ENCODE measurements around the gene CFAP300.

The CFAP300 gene

DNA sequence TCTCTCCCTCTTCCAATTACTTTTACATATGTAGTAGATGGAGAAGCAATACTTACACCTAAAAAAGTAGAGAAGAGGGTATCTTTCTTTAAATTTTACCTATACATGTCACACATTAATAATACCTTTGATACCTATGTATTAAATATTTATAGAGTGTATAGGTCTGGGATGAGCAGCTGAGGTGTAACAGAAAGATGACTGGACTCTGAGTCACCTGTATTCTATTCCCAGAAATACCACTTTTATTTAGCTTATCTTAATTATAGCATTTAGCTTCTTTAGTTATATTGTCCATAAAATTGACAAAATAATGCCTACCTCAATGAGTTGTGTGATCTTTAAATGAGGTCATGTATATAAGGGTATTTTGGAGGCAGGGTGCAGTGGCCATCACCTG, 32.4 kb downstream of the CFAP300 start:
- DNase-seq: no peak

DNA sequence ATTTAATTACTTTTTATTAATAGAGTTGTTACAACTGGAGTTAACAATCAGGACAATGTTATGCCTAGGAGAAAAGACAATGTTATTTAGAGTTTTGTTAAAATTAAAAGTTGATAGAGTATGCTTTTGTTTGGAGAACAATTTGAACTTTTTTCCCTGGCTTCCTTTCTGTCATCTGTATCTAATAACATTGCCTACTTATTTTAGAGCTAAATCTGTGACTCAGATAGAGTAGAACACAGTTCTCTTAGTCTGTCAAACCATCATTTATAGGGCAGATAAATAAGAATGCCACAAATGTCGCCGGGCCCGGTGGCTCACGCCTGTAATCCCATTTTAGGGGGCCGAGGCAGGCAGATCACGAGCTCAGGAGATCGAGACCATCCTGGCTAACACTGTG, 34.1 kb downstream of the CFAP300 start:
- DNase-seq: no peak

- DNase-seq: no peak
Observed at GRCh38 chr11:102085864-102086551, 38.8 kb downstream of the CFAP300 start.

- no peak for DNase-seq
Observed at GRCh38 chr11:102097186-102097585, 49.9 kb downstream of the CFAP300 start.

DNA sequence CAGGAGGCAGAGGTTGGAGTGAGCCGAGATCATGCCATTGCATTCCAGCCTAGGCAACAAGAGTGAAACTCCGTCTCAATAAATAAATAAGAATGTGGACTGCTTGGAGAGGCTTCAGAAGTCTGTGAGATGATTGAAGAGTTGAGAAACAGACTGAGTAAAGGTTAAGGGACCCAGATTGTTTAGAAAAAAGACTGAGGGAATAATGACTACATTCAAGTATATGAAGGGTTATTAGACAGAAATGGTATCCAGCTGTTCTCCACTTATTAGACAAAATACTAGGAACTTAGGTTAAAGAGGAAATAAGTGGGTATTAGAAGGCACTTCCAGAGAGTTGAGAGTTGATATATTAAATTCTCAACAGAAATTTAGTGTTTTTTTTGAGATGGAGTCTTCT, 52.5 kb downstream of the CFAP300 start:
- no peak for DNase-seq

DNA sequence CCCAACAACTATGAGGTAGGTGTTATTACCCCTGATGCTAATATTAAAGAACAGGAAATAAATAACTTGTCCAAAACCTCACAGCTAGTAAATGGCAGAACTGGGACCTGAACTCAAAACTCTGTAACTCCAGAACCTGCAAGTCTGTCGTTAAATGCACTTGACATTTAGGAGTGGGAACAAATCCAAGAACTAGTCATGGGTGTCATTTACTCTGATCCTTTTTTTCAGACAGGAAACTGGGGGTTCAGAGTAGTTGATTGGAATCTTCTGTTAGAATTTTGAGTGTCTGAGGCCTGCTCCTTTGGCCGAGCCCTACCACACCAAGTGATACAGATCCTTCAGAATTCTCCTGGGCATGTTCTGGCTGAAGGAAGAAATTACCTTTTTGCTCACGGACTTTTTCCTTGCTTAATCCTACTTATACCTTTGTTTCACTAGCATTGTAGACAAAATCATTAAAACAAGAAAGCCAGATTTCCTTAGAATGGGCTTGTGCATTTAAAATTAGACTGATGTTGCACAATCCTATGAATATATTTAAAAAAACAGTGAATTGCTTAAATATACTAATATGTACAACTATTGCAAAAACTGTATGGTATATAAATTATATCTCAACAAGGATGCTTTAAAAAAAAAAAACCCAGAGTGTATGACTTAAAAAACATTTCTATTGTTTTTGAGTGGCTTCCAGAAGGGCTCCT, 61.6 kb downstream of the CFAP300 start:
- DNase-seq: no peak

DNA sequence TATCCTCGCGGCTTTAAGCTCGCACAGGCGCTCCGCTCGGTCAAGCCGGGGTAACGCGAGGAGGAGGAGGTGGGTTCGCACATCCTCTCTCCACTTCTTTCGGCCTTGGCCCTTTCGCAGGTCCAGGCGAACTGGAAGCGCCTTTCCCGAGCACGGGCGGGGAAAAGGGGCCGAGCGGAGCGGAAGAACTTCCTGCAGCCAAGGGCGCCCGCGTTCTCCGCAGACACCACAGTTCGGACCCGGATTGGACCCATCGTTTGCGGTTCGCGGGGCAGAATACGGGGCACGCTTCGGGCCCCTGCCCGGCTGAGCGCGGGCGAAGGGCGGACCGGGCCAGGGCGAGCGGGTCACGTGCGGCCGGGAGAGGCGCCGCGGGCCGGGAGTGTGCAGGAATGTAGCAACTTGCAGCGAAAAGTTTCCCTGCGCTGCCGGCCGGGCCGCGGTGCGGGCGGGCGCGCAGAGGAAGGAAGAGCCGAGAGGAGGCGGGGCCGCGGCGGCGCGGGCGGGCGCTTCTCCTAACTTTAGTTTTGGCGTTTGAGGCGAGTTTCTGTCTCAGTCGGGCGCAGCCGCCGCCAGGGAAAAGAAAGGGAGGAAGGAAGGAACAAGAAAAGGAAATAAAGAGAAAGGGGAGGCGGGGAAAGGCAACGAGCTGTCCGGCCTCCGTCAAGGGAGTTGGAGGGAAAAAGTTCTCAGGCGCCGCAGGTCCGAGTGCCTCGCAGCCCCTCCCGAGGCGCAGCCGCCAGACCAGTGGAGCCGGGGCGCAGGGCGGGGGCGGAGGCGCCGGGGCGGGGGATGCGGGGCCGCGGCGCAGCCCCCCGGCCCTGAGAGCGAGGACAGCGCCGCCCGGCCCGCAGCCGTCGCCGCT, 62.9 kb downstream of the CFAP300 start, which contains the start of gene YAP1:
Gene YAP1 (plus strand): TSS at position 552 of the 865 bp plus-strand sequence. CDS start 402 bp downstream, outside the sequence.
- DNase-seq: peak in 1 of 2 experiments; percentile 17

DNA sequence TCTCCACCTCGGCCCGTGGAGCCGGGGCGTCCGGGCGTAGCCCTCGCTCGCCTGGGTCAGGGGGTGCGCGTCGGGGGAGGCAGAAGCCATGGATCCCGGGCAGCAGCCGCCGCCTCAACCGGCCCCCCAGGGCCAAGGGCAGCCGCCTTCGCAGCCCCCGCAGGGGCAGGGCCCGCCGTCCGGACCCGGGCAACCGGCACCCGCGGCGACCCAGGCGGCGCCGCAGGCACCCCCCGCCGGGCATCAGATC, 63.4 kb downstream of the CFAP300 start:
- no peak for DNase-seq

DNA sequence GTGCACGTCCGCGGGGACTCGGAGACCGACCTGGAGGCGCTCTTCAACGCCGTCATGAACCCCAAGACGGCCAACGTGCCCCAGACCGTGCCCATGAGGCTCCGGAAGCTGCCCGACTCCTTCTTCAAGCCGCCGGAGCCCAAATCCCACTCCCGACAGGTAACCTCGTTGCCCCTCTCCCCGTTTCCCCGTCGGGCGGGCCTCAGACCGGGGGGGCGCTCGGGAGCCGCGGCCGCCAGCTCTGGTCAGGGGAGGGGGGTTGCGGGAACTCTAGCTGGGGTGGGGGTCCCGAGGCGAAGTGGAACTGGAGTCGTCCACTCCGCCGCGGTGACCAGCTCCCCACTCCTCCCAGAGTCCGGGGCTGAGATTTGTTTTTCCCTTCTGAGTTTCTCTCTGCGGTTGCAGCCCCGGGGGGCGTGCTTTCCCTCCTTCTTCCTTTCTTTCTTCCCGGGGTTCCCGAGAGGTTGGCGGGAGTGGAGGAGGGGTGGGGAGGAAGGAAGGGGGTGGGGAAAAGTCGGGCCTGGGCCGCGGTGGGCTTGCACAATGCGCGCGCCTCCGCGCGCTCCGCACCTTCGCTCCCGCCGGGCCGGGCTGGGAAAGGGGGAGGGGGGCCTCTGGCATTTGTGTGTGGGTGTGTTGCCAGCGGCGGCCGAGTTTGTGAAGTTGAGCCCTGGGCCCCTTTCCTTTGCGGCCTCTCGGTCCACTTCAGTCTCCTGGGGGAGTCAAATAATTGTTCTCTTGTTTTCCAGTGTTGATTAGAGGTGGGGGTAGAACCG, 64.0 kb downstream of the CFAP300 start:
- no peak for DNase-seq

DNA sequence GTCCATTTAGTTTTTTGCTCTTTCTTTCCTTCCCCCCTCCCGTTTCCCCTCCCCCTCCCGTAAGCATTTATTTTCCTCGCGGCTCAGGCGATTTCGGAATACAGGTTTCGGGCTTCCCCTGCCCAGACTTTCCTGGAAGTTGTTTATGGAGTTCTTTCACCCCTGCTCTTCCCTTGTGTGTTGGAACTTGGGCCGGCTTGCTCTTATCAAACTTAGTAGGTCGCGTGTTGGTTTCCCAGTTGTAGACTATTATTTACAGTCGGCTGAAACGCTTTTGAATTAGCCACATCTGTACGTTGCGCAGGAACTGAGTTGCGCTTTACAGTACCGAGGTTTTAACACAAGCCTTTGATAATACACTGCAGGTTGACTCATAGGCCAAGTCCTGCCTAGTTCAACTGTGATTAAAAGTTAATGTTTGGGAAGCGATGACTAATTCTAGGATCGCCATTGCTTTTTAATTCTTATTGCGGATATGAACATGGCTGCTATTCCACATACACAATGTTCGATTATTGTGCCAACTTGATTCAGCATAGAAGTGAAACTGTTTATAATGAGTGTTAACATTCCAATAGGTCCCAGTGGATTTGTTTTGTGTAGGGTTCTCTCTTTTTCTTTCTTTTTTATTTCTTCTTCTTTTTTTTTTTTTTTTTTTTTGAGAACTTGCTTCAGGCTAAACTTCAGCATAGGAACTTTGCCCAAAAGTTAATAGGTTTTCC, 64.7 kb downstream of the CFAP300 start:
- DNase-seq: no peak

DNA sequence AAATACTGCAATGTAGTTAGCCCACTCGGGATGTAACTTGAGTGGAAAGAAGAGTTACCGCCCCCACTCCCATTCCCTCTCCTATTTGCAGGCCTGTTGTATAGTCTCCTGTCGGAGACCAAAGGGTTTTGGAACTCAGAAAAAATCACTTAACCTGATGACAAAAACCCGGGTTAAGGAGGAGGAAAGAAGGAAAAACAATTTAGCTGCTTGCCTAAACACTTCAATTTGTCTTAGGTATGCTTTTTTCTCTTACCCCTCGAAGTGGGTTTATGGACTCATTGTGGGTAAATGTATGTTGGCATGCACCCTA, 65.2 kb downstream of the CFAP300 start:
- DNase-seq: no peak

DNA sequence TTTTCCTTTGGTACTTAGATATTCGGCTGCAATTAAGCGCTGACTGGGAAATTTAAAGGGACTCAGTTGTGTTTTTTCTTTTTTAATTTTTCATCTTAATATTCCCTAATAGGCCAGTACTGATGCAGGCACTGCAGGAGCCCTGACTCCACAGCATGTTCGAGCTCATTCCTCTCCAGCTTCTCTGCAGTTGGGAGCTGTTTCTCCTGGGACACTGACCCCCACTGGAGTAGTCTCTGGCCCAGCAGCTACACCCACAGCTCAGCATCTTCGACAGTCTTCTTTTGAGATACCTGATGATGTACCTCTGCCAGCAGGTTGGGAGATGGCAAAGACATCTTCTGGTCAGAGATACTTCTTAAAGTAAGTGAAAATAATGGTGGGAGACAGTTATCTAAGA, 66.8 kb downstream of the CFAP300 start:
- no peak for DNase-seq

DNA sequence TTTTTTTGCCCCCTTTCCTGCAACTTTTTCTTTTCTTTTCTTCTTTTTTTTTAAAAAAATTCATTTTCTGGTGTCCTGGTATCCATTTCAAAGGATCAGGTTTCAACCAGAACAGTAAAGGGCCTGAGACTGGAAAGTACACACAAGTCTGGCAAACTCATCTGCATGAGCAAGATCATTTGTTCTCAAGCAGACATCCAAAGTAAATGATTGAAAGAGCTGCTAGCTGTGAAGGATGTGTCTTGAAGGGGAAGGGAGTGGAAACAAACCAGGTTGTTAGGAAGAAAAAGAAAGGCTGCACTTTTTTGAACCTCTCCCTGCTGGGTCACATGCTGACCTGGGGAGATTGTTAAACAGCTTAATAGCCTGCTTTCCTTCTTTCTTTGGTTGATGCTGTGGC, 68.3 kb downstream of the CFAP300 start:
- DNase-seq: no peak

GRCh38 chr11:102116453-102117205, 69.4 kb downstream of the CFAP300 start:
- no peak for DNase-seq

DNA sequence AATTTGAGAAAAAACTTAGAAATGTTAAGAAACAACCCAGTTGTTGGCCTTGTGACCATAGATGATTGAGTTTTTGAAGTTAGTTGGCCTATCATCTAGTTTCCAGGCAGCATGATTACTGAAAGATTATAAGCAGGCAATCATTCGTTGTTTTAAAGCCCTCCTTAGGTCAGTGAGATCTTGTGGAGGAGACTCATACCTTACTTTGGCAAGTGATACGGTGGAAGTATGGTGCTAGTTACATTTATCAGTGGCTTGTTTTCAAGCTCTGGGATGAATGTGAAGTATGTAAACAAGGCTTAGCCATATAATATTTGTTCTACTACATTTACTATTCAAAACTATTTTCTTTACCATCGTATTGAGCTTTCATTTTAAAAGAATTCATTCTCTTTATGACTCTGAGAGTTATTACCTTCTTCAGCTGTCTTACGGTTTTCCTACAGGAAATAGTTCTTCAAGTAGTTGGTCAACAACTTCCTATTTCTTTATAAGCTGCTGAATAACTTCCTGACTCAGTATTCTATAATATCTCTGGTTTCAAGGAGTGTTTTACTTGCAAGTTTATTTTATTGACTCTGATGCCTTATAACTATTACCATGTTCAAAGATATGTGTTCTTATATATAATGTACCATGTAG, 70.4 kb downstream of the CFAP300 start:
- no peak for DNase-seq

GRCh38 chr11:102118937-102119336, 71.7 kb downstream of the CFAP300 start:
- DNase-seq: no peak

- DNase-seq: no peak
Observed at GRCh38 chr11:102119997-102120396, 72.8 kb downstream of the CFAP300 start.

GRCh38 chr11:102120437-102120973, 73.3 kb downstream of the CFAP300 start:
- no peak for DNase-seq

DNA sequence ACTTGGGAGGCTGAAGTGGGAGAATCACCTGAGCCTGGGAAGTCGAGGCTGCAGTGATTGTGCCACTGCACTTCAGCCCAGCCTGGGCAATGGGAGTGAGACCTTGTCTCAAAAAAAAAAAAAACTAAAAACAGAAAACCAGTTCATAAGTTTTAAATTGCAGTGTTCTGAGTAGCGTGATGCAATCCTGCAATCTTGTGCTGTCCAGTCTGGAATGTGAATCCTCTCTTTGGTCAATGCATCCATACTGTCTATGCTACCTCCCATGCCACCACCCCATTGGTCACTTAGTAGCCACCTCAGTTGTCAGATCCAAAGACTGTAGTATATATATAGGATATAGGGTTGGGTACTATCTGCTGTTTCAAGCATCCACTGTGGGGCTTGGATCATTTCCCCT, 74.1 kb downstream of the CFAP300 start:
- no peak for DNase-seq

Measured in NCI-H524 (cell line).